ENCODE data around the gene AMIGO1.
A peak's percentile ranks its signal among the peaks of the same experiment; 100 is the strongest.

Gene AMIGO1

DNA sequence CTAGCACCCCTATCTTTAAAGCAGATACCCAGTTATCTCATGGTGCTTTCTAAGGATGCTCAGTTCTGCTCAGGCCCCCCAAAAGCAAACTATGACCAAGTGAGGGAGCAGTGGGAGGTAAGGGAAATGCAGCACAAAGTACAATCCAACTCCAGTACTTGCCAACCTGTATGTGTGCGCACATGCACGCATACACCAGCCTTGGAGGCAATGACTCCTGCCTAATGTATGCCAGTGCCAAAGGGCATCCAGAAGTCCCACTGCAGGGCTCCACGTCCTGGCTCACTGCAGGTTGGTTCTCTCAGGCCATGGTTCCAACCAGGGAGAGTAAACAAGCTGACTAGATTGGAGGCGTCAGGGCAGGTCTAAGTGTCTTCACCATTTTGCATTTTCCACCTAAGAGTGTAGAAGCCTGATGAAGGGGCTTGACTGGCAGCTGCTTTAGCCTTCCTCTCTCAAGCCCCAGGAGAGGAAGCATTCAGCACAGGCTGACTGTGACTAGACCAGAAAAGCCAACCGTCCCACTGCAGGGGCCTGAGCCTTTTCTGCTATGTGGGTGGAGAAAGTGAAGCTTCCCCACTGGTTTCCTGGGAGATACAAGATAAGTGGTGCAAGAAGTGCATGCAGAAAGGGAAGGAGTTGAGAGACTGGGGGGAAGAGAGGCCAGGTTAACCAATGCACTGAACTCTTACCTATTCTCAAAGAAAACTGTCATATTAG lies 7.7 kb downstream of the AMIGO1 start:
- DNase-seq, result no peak

DNA sequence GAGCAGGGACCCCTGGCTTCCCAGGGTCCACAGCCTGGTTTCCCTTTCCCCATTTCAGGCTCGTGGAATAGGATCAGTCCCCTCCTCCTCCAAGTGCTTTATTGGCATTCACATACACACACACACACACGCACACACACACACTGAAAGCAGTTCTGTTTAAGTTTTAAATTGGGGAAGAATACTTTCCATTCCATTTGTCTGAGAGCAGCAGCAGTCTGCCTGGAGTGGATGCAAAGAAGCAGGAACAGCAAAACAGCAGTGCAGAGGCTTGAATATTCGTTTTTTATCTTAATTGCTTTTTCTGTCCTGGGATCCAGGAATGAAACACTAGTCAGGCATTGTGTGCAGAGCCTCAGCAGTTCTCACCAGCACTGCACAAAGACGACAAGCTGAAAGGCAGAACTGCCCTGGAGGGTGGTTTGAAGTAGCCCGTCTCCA lies 8.6 kb downstream of the AMIGO1 start:
- no peak for DNase-seq

- DNase-seq, result peak; percentile 49 to 61
These were observed 9.6 kb downstream of the AMIGO1 start for GRCh38 chr1:109499661-109500536.

DNA sequence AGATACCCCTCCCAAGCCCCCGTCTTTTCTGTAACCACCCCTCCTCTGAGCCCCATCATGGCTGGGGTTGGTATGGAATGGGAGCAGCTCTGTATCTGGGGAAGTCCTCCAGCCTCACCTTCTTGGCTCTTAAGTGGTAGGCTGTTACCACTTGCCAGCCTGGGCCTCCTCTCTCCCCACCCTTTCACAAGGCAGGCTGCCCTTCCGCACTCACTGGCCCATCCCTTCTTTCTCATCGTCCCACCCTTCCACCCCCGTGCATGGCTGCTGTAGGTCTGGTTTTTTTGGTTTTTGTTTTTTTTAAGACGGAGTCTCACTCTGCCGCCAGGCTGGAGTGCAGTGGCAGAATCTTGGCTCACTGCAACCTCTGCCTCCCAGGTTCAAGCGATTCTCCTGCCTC lies 10.4 kb downstream of the AMIGO1 start:
- DNase-seq, result no peak

- DNase-seq, result no peak
These were observed 11.2 kb downstream of the AMIGO1 start for GRCh38 chr1:109498161-109498801.

DNA sequence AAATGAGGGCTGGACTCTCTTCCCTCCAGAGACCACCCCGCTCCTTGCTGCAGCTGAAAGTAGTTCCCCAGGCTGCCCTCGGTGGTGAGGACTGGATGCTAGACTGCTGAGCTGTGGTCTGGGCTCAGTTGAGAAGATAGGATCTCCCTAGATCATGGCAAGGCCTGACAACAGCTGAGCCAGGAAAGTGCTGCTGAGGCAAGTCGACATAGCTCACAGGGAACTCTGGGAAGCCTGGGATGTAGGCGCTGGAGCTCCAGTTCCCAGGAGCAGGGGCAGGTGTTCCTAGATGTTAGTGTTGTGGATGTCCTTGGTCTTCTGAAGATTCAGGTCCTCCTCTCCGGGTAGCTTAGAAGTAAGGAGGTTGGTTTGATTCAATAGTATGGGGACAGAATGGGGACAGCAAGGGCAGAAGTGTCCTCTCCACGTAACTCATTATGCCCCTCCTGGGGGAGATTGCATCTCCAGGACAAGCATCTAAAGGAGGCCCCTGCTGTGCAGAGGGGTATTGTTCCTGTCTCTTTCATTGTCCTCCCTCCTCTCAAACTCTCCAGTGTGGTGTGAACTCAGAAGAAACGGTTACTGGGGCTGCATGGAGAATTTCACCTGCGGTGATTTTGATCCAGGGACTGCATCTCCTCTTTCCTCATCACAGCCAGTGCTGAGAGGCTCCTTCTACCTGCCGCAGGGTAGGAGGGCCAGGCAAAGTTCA lies 11.9 kb downstream of the AMIGO1 start:
- no peak for DNase-seq

GRCh38 chr1:109495738-109496137 lies 13.8 kb downstream of the AMIGO1 start:
- no peak for DNase-seq

- peak; percentile 92 to 93 for DNase-seq
These were observed 15.6 kb downstream of the AMIGO1 start, which contains the start of gene CYB561D1 for GRCh38 chr1:109493805-109494539. TSS of gene CYB561D1 (plus strand) at chr1:109494094. CDS start at chr1:109494140, 46 bp downstream.

GRCh38 chr1:109493227-109493626 lies 16.3 kb downstream of the AMIGO1 start:
- no peak for DNase-seq

DNA sequence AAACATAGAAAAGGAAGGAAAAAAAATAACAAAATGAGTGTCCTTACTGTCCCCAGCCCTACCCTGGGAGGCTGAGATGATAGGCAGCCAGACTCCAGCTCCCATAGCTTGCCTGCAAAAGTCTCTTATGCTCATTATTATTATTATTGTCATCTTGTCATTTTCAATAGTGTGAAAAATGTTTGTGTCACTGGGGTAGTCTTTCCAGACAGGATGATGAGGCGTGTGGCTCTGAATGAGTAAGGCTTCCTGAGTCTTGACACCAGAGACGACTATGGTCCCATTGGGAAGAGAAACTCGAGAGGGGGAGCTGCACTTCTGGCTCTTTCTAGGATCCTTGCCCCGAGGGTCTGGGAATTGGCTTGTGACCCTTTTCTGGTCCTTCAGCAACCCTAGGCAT lies 16.7 kb downstream of the AMIGO1 start:
- no peak for DNase-seq

GRCh38 chr1:109491372-109491771 lies 18.2 kb downstream of the AMIGO1 start:
- no peak for DNase-seq

DNA sequence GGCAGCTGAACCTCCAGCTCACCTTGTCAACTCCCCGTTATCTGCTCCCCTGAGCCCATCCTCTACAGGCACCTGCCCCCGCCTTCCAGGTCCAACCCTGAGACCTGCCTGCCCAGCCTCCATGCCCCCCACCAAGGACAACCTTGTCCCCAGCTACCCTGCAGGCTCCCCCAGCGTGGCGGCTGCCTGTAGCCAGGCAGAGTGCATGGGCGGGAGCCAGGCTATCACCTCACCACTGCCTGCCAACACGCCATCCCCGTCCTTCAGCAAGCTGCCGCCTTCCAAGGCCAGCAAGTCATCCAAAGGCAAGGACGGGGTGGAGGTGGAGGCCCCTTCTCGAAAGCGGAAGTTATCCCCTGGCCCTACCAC lies 18.6 kb downstream of the AMIGO1 start:
- DNase-seq, result no peak

GRCh38 chr1:109490029-109490933 lies 19.2 kb downstream of the AMIGO1 start:
- peak; percentile 65 to 71 for DNase-seq

- no peak for DNase-seq
These were observed 20.8 kb downstream of the AMIGO1 start for GRCh38 chr1:109488696-109489095.

DNA sequence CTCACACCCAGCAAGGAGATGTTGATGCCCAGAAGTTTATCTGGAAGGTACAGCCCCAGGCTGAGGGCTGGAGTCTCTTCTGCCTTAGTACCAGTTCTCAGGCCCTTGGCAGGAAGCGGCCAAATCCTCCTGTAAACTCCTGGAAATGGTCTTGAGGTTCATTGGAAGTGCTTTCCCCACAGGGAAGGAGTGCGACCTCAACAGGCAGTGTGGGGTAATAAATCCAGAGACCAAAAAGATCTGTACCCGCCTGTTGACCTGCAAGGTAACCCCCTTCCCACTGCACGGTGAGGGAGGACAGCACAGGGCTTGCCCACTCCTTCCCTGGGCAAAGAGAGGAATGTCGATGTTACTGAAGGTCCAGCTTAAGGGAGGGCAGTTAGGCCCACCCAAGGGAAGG lies 21.3 kb downstream of the AMIGO1 start:
- DNase-seq, result no peak

GRCh38 chr1:109487261-109487660 lies 22.3 kb downstream of the AMIGO1 start:
- DNase-seq, result no peak

DNA sequence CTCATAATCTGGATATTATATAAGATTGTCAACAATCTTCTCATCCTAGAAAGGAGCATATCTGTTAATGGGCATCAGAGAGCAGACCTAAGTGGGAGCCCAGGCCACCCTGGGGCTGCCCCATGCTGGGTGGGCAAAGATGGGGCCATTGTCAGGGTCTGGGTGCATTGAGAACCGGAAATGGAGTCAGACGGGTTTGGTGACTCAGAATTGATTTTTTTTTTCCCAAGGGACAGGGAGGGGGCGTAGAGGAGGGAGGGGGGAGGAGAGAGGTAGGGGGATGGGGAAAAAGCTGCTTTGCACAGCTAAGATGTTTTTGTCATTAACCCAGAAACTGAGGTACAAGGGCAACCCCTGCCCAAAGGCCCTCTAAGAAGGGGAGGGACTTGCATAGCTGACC lies 24.5 kb downstream of the AMIGO1 start:
- DNase-seq, result no peak

DNA sequence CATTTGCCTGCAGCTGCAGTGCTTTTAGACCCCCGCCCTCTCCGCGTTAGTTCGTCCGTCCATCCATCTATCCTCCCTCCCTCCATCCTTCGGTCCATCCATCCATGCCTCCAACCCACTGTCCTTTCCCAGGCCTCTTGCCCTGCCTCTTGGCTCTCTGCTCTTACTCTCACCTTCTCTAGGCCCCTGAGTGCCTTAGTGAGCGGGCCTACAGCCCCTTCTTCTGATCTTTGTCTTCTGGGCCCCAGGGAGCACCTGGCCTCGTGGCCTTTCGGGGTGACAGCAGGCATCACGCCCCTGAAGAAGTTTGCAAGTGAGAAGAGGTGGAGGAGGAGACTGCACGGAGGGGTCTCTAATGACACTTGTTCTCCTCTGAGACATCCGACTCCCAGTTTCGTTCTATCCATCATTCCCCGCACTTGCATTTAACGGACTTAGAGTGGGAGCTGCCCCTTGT lies 25.0 kb downstream of the AMIGO1 start:
- DNase-seq, result no peak

GRCh38 chr1:109483672-109484518 lies 25.6 kb downstream of the AMIGO1 start, which contains the start of gene ATXN7L2:
TSS of gene ATXN7L2 (plus strand) at chr1:109483905. CDS start at chr1:109483954, 49 bp downstream.
- DNase-seq, result peak; percentile 81 to 86

All from stimulated activated CD4-positive, alpha-beta T cell treated with anti-CD3 and anti-CD28 coated beads, Interleukin-2, amount 100 ng/mL, for 48 hours (primary cell).